ENCODE measurements around the gene RNASEH2B. TPM values are rescaled to one million over a fixed set of nuclear protein-coding genes. Genes with fewer than 3 reads are reported as not detected.

RNASEH2B gene
- total and polyA plus RNA-seq, 2 donors (not counting 1 experiment from before 2014, with no cell fraction given), result 64.0 to 151 TPM

GRCh38 chr13:50901701-50902100 lies 7.9 kb upstream of the RNASEH2B start:
- Histone ChIP-seq H3K9ac (ENCODE audit: low read length) (no peak overlapping the region), H3K36me3 (replicated peaks in 1 of 2; ENCODE audit: control extremely low read depth in 1 of 2, control insufficient read depth in 1 of 2, extremely low read depth in 1 of 2, insufficient read depth in 2 of 2, low read length in 1 of 2) (no peaks in the 10 kb centered on the region), H4K20me1 (ENCODE audit: control insufficient read depth, insufficient read depth, low read length, poor library complexity, severe bottlenecking) (no peaks in the 10 kb centered on the region), H3K4me1 (ENCODE audit: control insufficient read depth in 2 of 2, insufficient read depth in 2 of 2, low read length in 2 of 2) (peaks cover 7 to 8% of the 10 kb centered on the region in 2 donors), H3K27me3 (replicated peaks in 1 of 4; ENCODE audit: control extremely low read depth in 1 of 4, control insufficient read depth in 3 of 4, insufficient read depth in 4 of 4, low read length in 3 of 4) (no peaks in the 10 kb centered on the region), H3K4me3 (ENCODE audit: control extremely low read depth in 1 of 5, extremely low read depth in 1 of 5, insufficient read depth in 1 of 5, low read depth in 2 of 5, low read length in 4 of 5) (no peak overlapping the region), H3K9me3 (ENCODE audit: control extremely low read depth in 1 of 3, control insufficient read depth in 2 of 3, insufficient read depth in 1 of 3, low read length in 2 of 3) (no peaks in the 10 kb centered on the region), H3K27ac (ENCODE audit: low read length in 2 of 2) (no peak overlapping the region), H2AFZ (ENCODE audit: insufficient read depth, low read depth, low read length, poor library complexity, severe bottlenecking) (no peak overlapping the region), H3K4me2 (replicated peaks; ENCODE audit: low read depth, low read length, poor library complexity, severe bottlenecking) (no peak overlapping the region), H3K79me2 (ENCODE audit: control insufficient read depth, insufficient read depth, low read length) (no peaks in the 10 kb centered on the region)
- TF ChIP-seq EZH2 (IDR thresholded peaks at IDR 0.05; ENCODE audit: borderline replicate concordance, insufficient read depth, low read depth, low read length, poor library complexity, severe bottlenecking), result no peak
- TF ChIP-seq CTCF (IDR thresholded peaks at IDR 0.05), result no peak
- H3K9me3 Mint-ChIP-seq (ENCODE audit: insufficient read depth), result no peaks in the 10 kb centered on the region
- intact Hi-C loops (cut with micrococcal nuclease), result no loop called here
- no peaks in the 10 kb centered on the region for H3K27me3 Mint-ChIP-seq
- DNase-seq, result no peak
- ChIA-PET POLR2A (interaction anchor here (1.7 kb wide), 1 partner anchor 9 kb away, joined by 8 read pairs; no protein-coding TSS in a partner anchor), CTCF (interaction anchor here (1.2 to 2.2 kb wide), 2 partner anchors 10 to 926 kb away, joined by 3 to 12 read pairs; no protein-coding TSS in a partner anchor)
- no peak for ATAC-seq (ENCODE audit: low read depth)
- H3K4me3 Mint-ChIP-seq, result no peak overlapping the region
- H3K4me1 Mint-ChIP-seq, result peaks cover 6% of the 10 kb centered on the region
- no peak overlapping the region for H3K27ac Mint-ChIP-seq
- whole genome bisulfite sequencing (ENCODE audit: insufficient coverage), result no CpG with 5 or more reads among the region's 2 CpGs

GRCh38 chr13:50905256-50905655 lies 4.3 kb upstream of the RNASEH2B start:
- no peak overlapping the region for H3K4me3 Mint-ChIP-seq
- DNase-seq (no peak), ATAC-seq (ENCODE audit: low read depth) (no peak)
- H3K27ac Mint-ChIP-seq, result no peak overlapping the region
- CTCF ChIA-PET, result no interaction called here
- no peak for TF ChIP-seq CTCF (IDR thresholded peaks at IDR 0.05)
- TF ChIP-seq EZH2 (IDR thresholded peaks at IDR 0.05; ENCODE audit: borderline replicate concordance, insufficient read depth, low read depth, low read length, poor library complexity, severe bottlenecking), result no peak
- Histone ChIP-seq H3K36me3 (replicated peaks in 1 of 2; ENCODE audit: control extremely low read depth in 1 of 2, control insufficient read depth in 1 of 2, extremely low read depth in 1 of 2, insufficient read depth in 2 of 2, low read length in 1 of 2) (no peaks in the 10 kb centered on the region), H3K4me1 (ENCODE audit: control insufficient read depth in 2 of 2, insufficient read depth in 2 of 2, low read length in 2 of 2) (peaks cover 12 to 18% of the 10 kb centered on the region in 2 donors), H3K79me2 (ENCODE audit: control insufficient read depth, insufficient read depth, low read length) (peaks cover 6% of the 10 kb centered on the region), H2AFZ (ENCODE audit: insufficient read depth, low read depth, low read length, poor library complexity, severe bottlenecking) (no peak overlapping the region), H3K4me3 (ENCODE audit: control extremely low read depth in 1 of 5, extremely low read depth in 1 of 5, insufficient read depth in 1 of 5, low read depth in 2 of 5, low read length in 4 of 5) (no peak overlapping the region), H3K4me2 (replicated peaks; ENCODE audit: low read depth, low read length, poor library complexity, severe bottlenecking) (no peak overlapping the region), H3K9me3 (ENCODE audit: control extremely low read depth in 1 of 3, control insufficient read depth in 2 of 3, insufficient read depth in 1 of 3, low read length in 2 of 3) (no peaks in the 10 kb centered on the region), H3K27me3 (replicated peaks in 1 of 4; ENCODE audit: control extremely low read depth in 1 of 4, control insufficient read depth in 3 of 4, insufficient read depth in 4 of 4, low read length in 3 of 4) (no peaks in the 10 kb centered on the region), H3K27ac (ENCODE audit: low read length in 2 of 2) (no peak overlapping the region), H3K9ac (ENCODE audit: low read length) (no peak overlapping the region), H4K20me1 (ENCODE audit: control insufficient read depth, insufficient read depth, low read length, poor library complexity, severe bottlenecking) (no peaks in the 10 kb centered on the region)
- no peaks in the 10 kb centered on the region for H3K27me3 Mint-ChIP-seq
- no CpG with 5 or more reads among the region's 4 CpGs for WGBS (ENCODE audit: insufficient coverage)
- intact Hi-C loops (cut with micrococcal nuclease), result no loop called here
- H3K9me3 Mint-ChIP-seq (ENCODE audit: insufficient read depth), result no peaks in the 10 kb centered on the region
- POLR2A ChIA-PET, result interaction anchor here (0.6 kb wide), 1 partner anchor 750 kb away, joined by 3 read pairs; no protein-coding TSS in a partner anchor
- H3K4me1 Mint-ChIP-seq, result peaks cover 12% of the 10 kb centered on the region
